GM18505 (cell line): ENCODE results near the gene SOCS1.

Source experiments
- ATAC-seq: cut with Tn5 transposase; IDR thresholded peaks from one replicate; pipeline ENCODE4 v1.9.1; 2021; ENCODE audit not compliant: unreplicated experiment
- POLR2A ChIP-seq: IDR thresholded peaks from 4 replicates; pipeline ENCODE4 v1.6.1; 2011; ENCODE audit warnings: borderline replicate concordance; ENCODE audit not compliant: insufficient read depth, insufficient read length; ENCODE audit errors: extremely low read depth

The SOCS1 gene

DNA sequence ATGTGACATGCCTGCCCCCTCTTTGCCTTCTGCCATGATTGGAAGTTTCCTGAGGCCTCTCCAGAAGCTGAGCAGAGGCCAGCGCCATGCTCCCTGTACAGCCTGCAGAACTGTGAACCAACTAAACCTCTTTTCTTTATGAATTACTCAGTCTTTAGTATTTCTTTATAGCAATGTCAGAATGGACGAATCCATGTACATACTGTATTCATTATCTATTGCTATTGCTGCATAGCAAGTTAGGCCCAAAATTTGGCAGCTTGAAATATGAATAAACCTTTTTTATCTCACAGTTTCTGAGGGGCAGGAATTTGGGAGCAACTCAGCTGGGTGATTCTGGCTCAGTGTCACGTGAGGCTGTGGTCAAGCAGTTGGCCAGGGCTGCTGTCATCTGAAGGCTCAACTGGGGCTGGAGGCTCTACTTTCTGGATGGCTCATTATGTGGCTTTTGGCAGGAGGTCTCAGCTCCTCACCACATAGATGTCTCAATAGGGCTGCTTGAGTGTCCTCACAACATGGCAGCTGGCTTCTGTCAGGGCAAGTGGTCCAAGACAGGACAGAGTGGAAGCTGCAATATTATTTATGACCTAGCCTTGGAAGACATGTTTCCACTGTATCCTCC is 40.0 kb downstream of the SOCS1 start:
- TF ChIP-seq POLR2A, result no peak
- no peak for ATAC-seq

GRCh38 chr16:11213799-11214198 is 42.2 kb downstream of the SOCS1 start:
- TF ChIP-seq POLR2A, result no peak
- ATAC-seq, result no peak

DNA sequence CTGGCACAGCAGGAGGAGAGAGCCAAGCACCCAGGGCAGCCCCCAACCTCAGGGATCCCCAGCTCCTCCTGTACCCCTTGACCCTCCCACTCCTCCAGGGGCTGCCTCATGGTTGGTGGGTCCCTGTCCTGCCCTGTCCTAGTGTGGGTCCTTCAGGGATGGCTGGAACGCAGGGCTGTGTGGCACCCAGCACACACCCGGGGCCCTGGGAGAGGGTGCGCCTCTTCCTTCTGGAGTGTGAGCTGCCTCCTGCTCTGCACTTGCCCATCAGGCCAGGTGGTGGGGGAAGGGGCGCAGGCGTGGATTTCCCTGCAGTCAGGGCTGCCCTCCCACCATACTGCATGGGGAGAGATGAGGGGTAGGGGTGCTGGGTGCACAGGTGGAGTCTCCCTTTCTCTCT is 42.6 kb downstream of the SOCS1 start:
- no peak for TF ChIP-seq POLR2A
- ATAC-seq, result no peak

- ATAC-seq, result no peak
Measured at GRCh38 chr16:11212798-11213196, 43.2 kb downstream of the SOCS1 start.

DNA sequence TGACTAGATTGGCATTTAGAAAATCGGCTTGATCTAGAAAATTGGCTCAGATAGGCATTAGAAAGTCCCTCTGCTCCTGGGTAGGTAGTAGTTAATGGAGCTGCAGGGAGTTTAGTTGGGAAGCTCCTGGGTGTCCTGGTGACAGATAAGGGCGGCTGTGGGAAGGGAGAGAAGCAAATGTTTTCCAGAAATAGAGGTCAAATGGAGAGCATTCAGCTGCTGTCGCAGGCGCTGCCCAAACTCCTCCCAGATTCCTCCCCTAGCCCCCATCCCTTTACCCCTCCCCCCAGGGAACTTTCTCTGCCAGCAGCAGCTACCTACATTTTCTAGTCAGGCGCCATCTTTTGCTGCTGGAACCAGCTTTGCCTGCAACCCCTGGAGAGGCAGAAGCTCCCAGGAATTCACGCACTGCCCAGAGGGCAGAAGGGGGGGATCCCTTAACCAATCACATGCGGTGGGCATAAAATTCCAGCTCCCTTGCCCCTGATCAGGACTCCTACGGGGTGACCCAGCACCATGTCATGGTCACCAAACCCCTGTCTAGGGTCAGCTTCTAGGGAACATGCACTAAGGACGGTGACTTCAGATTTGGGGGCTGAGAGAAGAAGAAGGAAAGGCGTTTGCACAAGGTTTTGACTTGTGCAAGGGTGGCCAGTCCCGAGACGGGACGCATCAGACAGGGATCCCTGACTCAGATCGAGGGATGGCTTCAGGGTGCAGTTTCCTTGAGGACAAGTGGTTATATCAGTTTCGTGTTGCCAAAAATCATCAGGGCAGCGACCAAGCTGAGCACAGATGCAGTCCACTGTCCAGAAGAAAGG is 43.8 kb downstream of the SOCS1 start:
- no peak for ATAC-seq
- TF ChIP-seq POLR2A, result no peak

More at GRCh38 chr16:11212798-11213196, 43.2 kb downstream of the SOCS1 start:
- TF ChIP-seq POLR2A, result no peak

DNA sequence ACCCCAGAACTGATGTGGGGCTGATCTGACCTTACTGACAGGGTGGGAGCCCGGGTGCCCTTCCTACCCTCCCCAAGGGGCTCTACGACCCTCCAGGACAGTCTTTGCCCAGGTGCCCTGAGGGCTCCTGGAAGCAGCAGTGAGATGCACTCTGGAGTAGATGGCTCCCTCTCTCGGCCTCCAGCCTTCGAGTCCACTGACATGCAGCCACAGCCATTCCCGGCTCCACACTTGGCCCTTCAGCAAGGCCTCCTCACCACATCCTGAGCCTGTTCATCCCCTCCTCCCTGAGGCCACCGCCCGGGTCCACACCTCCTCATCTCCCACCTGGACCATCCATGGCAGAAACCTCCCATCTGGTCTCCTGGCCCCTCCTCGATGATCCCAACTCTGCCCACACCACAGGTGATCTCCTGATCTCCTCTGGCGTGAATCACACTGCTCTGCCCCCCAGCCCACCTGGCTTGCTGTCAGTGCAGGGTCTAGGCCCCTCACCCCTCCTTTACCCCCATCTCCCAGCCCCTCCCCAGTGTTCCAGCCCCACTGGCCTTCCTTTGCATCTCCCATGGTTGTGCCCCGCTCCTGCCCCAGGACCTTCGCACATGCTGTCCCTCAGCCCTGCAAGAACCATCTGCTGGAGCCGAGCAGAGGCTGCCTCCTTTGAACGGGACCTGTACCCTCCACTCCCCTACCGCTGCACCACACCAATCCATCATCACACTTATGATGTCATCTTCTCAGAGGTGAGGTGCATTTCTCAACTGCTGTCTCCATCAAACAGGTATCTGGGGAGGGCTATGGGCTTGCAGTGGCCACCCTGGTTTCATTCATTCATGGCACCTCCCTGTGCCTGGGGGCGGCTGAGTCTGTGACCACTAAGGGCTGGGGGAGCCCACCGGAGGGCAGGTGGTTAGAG is 44.7 kb downstream of the SOCS1 start:
- no peak for TF ChIP-seq POLR2A
- ATAC-seq, result no peak

DNA sequence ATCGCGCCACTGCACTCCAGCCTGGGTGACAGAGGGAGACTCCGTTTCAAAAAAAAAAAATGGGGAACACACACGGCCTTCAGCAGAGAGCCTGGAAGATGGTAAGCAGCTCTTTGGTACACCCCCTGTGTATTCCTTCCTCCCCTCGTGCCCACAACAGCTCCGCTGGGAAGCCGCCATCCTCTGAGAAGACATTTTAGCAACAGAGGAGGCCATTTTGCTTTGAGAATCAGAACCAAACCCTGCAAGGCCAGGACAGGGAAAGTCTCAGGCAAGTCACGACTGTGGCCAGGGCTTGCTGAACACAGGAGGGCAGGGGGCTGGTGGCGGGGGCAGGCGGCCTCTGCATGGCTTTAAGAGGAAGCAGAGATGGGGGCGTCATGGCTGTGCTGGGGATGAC is 45.7 kb downstream of the SOCS1 start:
- no peak for ATAC-seq

DNA sequence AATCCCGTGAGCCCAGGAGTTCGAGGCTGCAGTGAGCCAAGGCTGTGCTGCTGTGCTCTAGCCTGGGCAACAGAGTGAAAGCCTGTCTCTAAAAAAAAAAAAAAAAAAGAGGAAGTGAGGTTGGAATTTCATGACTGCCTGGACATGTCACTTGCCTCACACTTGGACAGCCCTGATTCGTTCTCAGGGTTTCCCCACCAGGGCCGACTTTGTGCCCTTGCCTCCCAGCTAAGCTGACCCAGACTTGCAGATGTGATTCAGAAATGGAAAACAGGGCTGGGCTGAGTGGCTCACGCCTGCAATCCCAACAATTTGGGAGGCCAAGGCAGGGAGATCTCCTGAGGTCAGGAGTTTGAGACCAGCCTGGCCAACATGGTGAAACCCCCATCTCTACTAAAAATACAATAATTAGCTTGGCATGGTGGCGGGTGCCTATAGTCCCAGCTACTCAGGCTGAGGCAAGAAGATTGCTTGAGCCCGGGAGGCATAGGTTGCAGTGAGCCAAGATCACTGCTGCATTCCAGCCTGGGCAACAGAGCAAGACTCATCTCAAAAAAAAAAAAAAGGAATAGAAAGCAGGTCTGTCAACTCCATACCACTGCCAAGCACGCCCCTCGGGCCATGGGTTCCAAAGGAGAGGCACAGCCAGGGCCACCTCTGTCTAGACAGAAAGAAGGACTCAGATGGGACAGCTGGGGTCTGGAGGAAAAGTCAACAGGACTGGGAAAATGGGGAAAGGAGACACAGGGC is 46.9 kb downstream of the SOCS1 start:
- ATAC-seq, result no peak
- no peak for TF ChIP-seq POLR2A

More for the DNA sequence above, 45.7 kb downstream of the SOCS1 start:
- TF ChIP-seq POLR2A, result no peak

DNA sequence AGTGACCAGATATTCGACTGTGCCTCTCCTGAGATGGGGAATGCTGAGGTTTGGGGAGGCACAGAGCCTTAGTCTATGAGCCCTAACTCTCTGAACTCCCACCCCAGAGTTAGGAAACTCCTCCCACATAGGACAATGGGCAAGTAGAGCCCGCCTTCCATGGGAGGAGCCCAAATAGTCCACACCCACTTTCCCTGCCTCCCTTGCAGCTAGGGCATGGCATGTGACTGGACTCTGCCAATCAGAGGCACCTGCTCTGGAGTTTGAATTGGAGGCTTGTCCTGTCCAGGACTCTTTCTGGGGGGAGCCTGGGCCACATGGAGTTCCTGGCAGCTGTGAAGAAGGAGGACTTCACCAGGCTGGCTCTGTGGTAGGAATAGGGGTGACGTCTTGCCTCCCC is 48.4 kb downstream of the SOCS1 start:
- TF ChIP-seq POLR2A, result no peak

GRCh38 chr16:11205754-11206581 is 50.0 kb downstream of the SOCS1 start:
- TF ChIP-seq POLR2A, result peak; percentile 42
- no peak for ATAC-seq

More for the DNA sequence above, 48.4 kb downstream of the SOCS1 start:
- ATAC-seq, result no peak

DNA sequence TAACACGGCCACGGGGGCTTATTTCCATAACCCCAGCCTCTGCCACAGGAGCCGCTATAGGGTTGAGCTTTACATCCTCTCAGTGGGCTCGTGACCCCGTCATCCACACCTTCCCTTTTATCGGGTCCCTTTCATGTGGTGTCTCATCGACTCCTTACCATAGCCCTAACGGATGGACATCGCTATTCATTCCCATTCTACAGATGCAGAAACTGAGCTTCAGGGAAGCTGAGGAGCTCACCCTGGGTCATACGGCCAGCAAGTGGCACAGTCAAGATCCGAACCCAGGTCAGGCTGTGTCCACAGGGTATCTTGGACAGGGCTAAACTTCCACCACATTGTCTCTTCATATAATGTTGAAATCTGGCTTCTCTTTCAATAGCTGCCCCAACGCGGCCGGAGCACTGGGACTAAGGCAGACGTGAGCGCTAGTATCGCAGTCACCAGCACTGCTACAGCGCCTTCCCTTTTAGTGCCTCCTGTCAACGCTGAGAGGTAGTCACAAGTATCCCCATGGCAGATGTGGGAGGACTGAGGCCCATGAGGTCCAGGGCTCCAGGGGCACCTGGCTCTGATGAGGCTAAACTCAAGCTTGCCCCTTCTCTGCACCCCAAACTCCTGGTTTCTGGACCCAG is 50.8 kb downstream of the SOCS1 start:
- no peak for TF ChIP-seq POLR2A
- no peak for ATAC-seq

- no peak for ATAC-seq
- TF ChIP-seq POLR2A, result no peak
Measured at GRCh38 chr16:11204513-11205047, 51.4 kb downstream of the SOCS1 start.
